SU-DHL-6 (cell line): ENCODE results near the gene RAVER2.

Experiments
- H2AFZ ChIP-seq: fragments of 200-600 bp; sonication (generic); 2 replicates; pipeline ENCODE4 v1.6.1; 2014; ENCODE audit warnings: low read depth, mild to moderate bottlenecking, moderate library complexity, mixed read lengths, antibody characterized with exemption, low read length; ENCODE audit not compliant: severe bottlenecking
- H3F3A ChIP-seq: fragments of 200-600 bp; shearing (Covaris generic); 2 replicates; pipeline ENCODE4 v1.6.0; 2016; ENCODE audit warnings: antibody characterized with exemption, mild to moderate bottlenecking; ENCODE audit not compliant: insufficient read depth
- H3K27ac ChIP-seq: fragments of 200-600 bp; sonication (generic); 2 replicates; pipeline ENCODE4 v1.5.1; 2016; ENCODE audit warnings: low read depth, mild to moderate bottlenecking, low read length, moderate library complexity, mixed read lengths
- H3K27me3 ChIP-seq: fragments of 200-600 bp; sonication (generic), shearing (Covaris generic); 2 replicates; pipeline ENCODE4 v1.6.0; 2014; ENCODE audit warnings: mild to moderate bottlenecking, low read length
- H3K36me3 ChIP-seq: fragments of 200-600 bp; sonication (generic); 2 replicates; pipeline ENCODE4 v1.6.1; 2014; ENCODE audit warnings: mild to moderate bottlenecking, low read length, mixed read lengths
- H3K4me2 ChIP-seq: fragments of 300-600, 200-600 bp; shearing (Covaris generic), sonication (generic); 2 replicates; pipeline ENCODE4 v1.6.0; 2014; ENCODE audit warnings: low read length, low read depth, mild to moderate bottlenecking; ENCODE audit not compliant: poor library complexity, severe bottlenecking
- H3K4me3 ChIP-seq: fragments of 200-600 bp; sonication (generic); 2 replicates; pipeline ENCODE4 v1.5.1; 2014; ENCODE audit warnings: antibody characterized with exemption, low read length, mild to moderate bottlenecking, mixed read lengths; ENCODE audit not compliant: insufficient read depth, poor library complexity, severe bottlenecking
- H3K79me2 ChIP-seq: fragments of 200-600 bp; sonication (generic); 2 replicates; pipeline ENCODE4 v1.6.1; 2014; ENCODE audit warnings: mild to moderate bottlenecking, low read length, moderate library complexity; ENCODE audit not compliant: insufficient read depth
- H3K9ac ChIP-seq: fragments of 200-600 bp; sonication (generic); 2 replicates; pipeline ENCODE4 v1.7.0; 2014; ENCODE audit warnings: mild to moderate bottlenecking, low read length
- H3K9me2 ChIP-seq: fragments of 200-600 bp; sonication (generic); replicated peaks from 2 replicates; pipeline ENCODE4 v1.6.1; 2014; ENCODE audit warnings: low read length; ENCODE audit not compliant: insufficient read depth
- H3K9me3 ChIP-seq: fragments of 200-600 bp; sonication (generic); 2 replicates; pipeline ENCODE4 v1.6.1; 2014; ENCODE audit warnings: low read length, mixed read lengths; ENCODE audit not compliant: insufficient read depth
- H4K20me1 ChIP-seq: fragments of 200-600 bp; sonication (generic); 2 replicates; pipeline ENCODE4 v1.6.1; 2014; ENCODE audit warnings: low read depth, mild to moderate bottlenecking, antibody characterized with exemption, low read length, moderate library complexity, mixed read lengths
- EZH2phosphoT487 ChIP-seq: fragments of 200-600 bp; sonication (generic), shearing (Covaris generic); conservative IDR thresholded peaks from 2 replicates; pipeline ENCODE4 v1.6.1; 2018; ENCODE audit warnings: mild to moderate bottlenecking, antibody characterized with exemption, low read length, moderate library complexity, mixed read lengths
- TF ChIP-seq, protein P1 (sequence below): fragments of 200-600 bp; sonication (generic); IDR thresholded peaks from one replicate; pipeline ENCODE4 v1.5.1; 2017; ENCODE audit warnings: antibody characterized with exemption, mild to moderate bottlenecking, low read length, moderate library complexity; ENCODE audit not compliant: insufficient read depth, poor library complexity, severe bottlenecking

Gene RAVER2

DNA sequence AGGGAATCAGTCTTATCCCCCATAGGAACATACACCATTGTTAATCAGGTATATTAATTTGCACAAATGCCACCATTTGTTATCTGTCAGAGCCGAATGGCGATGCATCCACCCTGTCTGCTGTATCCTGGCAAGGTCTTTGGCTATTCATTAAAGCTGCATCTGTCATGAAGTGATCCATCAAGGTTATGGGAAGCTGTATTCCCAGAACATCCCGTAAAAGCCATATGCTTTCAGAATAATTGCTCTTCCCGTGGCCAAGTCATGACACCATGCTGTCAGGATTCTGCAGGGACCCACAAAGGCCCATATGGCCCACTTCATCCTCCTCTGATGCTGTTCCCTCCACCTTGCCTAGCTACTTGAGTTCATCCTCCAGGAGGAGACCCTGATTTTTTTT lies 103.9 kb downstream of the RAVER2 start:
- Histone ChIP-seq H3K36me3 (no peaks in the 10 kb centered on the region), H3K79me2 (no peaks in the 10 kb centered on the region), H3K4me2 (no peak overlapping the region), H3K9me2 (no peaks in the 10 kb centered on the region), H2AFZ (no peak overlapping the region), H3K9ac (no peak overlapping the region), H3K9me3 (no peaks in the 10 kb centered on the region), H3K27me3 (no peaks in the 10 kb centered on the region), H3F3A (no peaks in the 10 kb centered on the region), H3K27ac (no peak overlapping the region), H4K20me1 (no peaks in the 10 kb centered on the region), H3K4me3 (no peak overlapping the region)
- no peak for TF ChIP-seq EZH2phosphoT487
- TF ChIP-seq, protein P1, sequence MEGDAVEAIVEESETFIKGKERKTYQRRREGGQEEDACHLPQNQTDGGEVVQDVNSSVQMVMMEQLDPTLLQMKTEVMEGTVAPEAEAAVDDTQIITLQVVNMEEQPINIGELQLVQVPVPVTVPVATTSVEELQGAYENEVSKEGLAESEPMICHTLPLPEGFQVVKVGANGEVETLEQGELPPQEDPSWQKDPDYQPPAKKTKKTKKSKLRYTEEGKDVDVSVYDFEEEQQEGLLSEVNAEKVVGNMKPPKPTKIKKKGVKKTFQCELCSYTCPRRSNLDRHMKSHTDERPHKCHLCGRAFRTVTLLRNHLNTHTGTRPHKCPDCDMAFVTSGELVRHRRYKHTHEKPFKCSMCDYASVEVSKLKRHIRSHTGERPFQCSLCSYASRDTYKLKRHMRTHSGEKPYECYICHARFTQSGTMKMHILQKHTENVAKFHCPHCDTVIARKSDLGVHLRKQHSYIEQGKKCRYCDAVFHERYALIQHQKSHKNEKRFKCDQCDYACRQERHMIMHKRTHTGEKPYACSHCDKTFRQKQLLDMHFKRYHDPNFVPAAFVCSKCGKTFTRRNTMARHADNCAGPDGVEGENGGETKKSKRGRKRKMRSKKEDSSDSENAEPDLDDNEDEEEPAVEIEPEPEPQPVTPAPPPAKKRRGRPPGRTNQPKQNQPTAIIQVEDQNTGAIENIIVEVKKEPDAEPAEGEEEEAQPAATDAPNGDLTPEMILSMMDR, result no peak

DNA sequence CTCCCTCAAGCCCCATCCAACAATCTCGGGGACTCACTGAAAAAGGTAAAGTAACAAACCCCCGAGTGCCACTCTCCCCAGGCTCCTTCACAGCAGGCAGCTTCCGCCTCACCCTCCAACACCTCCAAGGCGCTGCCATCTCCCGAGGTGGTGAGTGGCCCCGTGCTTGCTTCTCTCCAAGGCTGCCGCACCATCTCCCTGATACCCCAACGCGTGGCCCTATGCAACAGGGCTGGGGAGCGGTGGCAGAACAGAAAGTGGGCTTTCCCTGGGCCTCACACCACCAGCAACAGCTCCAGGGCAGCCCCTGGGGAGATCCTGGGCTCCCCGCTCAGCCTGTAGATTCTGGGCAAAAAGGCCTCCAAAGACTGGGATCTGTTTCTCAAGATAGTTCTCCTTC lies 105.1 kb downstream of the RAVER2 start:
- Histone ChIP-seq H3K4me2 (no peak overlapping the region), H3K27me3 (no peaks in the 10 kb centered on the region), H3K79me2 (no peaks in the 10 kb centered on the region), H2AFZ (no peak overlapping the region), H3K27ac (no peak overlapping the region), H3K36me3 (no peaks in the 10 kb centered on the region), H4K20me1 (no peaks in the 10 kb centered on the region), H3F3A (no peaks in the 10 kb centered on the region), H3K9me2 (no peaks in the 10 kb centered on the region), H3K9me3 (no peaks in the 10 kb centered on the region), H3K4me3 (no peak overlapping the region), H3K9ac (no peak overlapping the region)
- no peak for TF ChIP-seq EZH2phosphoT487
- TF ChIP-seq, protein P1, result no peak

DNA sequence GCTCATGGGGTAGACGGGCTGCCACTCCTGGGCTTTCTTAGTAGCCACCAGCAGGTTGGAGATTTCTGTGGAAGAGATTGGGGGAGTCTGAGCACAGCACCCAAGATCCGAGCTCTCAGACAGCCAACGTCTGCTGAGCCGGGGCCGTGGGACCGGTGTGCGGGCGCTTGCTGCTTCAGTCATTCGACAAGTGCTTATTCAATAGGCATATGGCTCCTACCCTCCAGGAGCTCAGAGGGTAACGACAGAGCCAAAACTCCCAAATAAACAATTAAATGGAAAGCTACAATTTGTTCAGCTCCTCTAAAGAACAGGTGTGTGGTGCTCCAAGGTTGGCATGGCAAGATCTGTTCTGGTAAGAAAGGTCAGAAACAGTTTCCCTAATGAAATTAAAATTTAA lies 106.0 kb downstream of the RAVER2 start:
- no peaks in the 10 kb centered on the region for H3K9me3 ChIP-seq

More for the DNA sequence above, 106.0 kb downstream of the RAVER2 start:
- no peak overlapping the region for H3K27ac ChIP-seq
- no peak overlapping the region for H3K4me2 ChIP-seq
- TF ChIP-seq, protein P1, result no peak
- TF ChIP-seq EZH2phosphoT487, result no peak
- no peak overlapping the region for H3K9ac ChIP-seq
- no peaks in the 10 kb centered on the region for H3F3A ChIP-seq
- no peaks in the 10 kb centered on the region for H4K20me1 ChIP-seq
- no peaks in the 10 kb centered on the region for H3K36me3 ChIP-seq
- no peaks in the 10 kb centered on the region for H3K79me2 ChIP-seq
- H3K27me3 ChIP-seq, result no peaks in the 10 kb centered on the region
- no peak overlapping the region for H2AFZ ChIP-seq
- H3K4me3 ChIP-seq, result no peak overlapping the region
- no peaks in the 10 kb centered on the region for H3K9me2 ChIP-seq
